Uterus (tissue), 4 donors: ENCODE data around the gene FOXM1. TPM values are rescaled to one million over a fixed set of nuclear protein-coding genes. Genes with fewer than 3 reads are reported as not detected.

Source experiments
- DNase-seq, 2 donors: peaks; one replicate each; pipeline ENCODE4 v3.0.0-alpha.2; 2019 to 2020
- H3K27ac ChIP-seq, 2 donors: fragments of 200-600 bp; sonication (generic); 1 replicate in 1 of 2; 2 replicates in 1 of 2; pipeline ENCODE4 v1.5.1; 2016 to 2018
- H3K27me3 ChIP-seq, 2 donors: fragments of 200-600 bp; sonication (generic); one replicate each; pipeline ENCODE4 v1.5.1; 2018 to 2019; ENCODE audit warnings: control low read depth in 1 of 2
- H3K36me3 ChIP-seq, 2 donors: fragments of 200-600 bp; sonication (generic); one replicate each; pipeline ENCODE4 v1.5.1; 2019; ENCODE audit warnings: control low read depth in 1 of 2
- H3K4me1 ChIP-seq, 2 donors: fragments of 200-600 bp; sonication (generic); one replicate each; pipeline ENCODE4 v1.5.1; 2018 to 2019; ENCODE audit warnings: control low read depth in 1 of 2
- H3K4me3 ChIP-seq, 2 donors: fragments of 200-600 bp; sonication (generic); 1 replicate in 1 of 2; 2 replicates in 1 of 2; pipeline ENCODE4 v1.5.1; 2018 to 2019; ENCODE audit warnings: mild to moderate bottlenecking in 1 of 2
- H3K9me3 ChIP-seq, 2 donors: fragments of 200-600 bp; sonication (generic); one replicate each; pipeline ENCODE4 v1.5.1; 2019; ENCODE audit warnings: control low read depth in 1 of 2
- POLR2A ChIP-seq, 2 donors: fragments of 450-650 bp; IDR thresholded peaks; one replicate each; pipeline ENCODE4 v1.6.1; 2016; ENCODE audit warnings: antibody characterized with exemption in 2 of 2, mild to moderate bottlenecking in 1 of 2, moderate library complexity in 1 of 2
- intact Hi-C: fragments of 100-400 bp; cut with DNase I; formaldehyde crosslinking; loops from one replicate; pipeline ENCODE4 v1.15.1; 2023; ENCODE audit warnings: low total_unique reads
- total RNA-seq, 4 donors: library from RNA; depleted of rRNA in 3 of 4; stranded (reverse); fragments of >200 nt in 3 of 4; gene quantifications; one replicate each; pipeline versions ENCODE4 v1.1.0 to v1.2.4, GENCODE V29; 2014 to 2023
- TF ChIP-seq, protein P1 (sequence below), 4 experiments: fragments of 200-600 bp in 2 of 4; fragments of 450-650 bp in 2 of 4; sonication (generic) in 2 of 4; IDR thresholded peaks; one replicate each; pipeline ENCODE4 v1.5.1; 2016 to 2019; ENCODE audit warnings: antibody characterized with exemption in 4 of 4, mild to moderate bottlenecking in 2 of 4, moderate library complexity in 1 of 4
- donor health status: DM: yes; HTN: yes; CAD: no.

Gene FOXM1
- total RNA-seq, 4 donors from 2014 or later: 9.6 TPM; not detected in 3

DNA sequence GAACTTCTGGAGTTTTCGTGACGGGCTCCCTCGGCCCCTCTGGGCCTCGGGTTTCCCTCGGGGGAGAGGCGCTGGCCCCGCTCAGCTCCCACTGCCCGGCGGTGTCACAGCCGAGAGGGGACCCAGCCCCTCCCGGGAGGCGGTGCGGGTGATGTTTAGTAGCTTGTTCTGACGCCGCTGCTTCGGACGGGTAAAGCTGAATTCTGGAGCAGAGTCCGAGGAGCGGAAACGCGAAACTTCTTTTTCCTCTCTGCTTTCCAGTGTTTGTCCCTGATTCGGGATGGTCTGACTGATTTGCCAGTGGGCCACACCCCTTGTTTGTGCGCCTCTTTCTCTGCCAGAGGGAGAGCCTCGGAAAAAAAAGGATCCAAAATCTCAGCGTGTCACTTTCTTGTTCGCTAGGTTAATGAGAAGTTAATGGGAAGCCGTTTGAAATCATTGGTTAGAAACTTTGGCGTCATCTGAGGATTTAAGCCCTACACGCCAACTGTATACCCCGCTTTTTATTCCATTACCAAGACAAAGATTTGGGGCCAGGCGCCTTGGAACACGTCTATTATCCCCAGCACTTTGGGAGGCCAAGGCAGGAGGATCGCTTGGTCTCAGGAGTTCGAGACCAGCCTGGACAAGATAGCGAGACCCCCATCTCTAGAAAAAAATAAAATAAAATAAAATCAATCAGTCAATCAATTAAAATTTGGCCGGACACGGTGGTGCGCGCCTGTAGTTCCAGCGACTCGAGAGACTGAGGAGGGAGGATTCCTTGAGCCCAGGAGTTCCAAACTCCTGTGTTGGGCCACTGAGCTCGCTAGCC, 14.5 kb upstream of the FOXM1 start:
- Histone ChIP-seq H3K27ac (peak overlapping the region; percentile 91 to 93), H3K36me3 (no peaks in the 10 kb centered on the region), H3K4me1 (peaks cover 0 to 4% of the 10 kb centered on the region in 2 donors), H3K27me3 (no peaks in the 10 kb centered on the region), H3K4me3 (peak overlapping the region; percentile 68 to 88), H3K9me3 (no peaks in the 10 kb centered on the region)
- intact Hi-C loops: no loop called here
- TF ChIP-seq POLR2A (IDR thresholded peaks at IDR 0.05): no peak
- TF ChIP-seq, protein P1, sequence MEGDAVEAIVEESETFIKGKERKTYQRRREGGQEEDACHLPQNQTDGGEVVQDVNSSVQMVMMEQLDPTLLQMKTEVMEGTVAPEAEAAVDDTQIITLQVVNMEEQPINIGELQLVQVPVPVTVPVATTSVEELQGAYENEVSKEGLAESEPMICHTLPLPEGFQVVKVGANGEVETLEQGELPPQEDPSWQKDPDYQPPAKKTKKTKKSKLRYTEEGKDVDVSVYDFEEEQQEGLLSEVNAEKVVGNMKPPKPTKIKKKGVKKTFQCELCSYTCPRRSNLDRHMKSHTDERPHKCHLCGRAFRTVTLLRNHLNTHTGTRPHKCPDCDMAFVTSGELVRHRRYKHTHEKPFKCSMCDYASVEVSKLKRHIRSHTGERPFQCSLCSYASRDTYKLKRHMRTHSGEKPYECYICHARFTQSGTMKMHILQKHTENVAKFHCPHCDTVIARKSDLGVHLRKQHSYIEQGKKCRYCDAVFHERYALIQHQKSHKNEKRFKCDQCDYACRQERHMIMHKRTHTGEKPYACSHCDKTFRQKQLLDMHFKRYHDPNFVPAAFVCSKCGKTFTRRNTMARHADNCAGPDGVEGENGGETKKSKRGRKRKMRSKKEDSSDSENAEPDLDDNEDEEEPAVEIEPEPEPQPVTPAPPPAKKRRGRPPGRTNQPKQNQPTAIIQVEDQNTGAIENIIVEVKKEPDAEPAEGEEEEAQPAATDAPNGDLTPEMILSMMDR (IDR thresholded peaks at IDR 0.05): no peak
- DNase-seq: peak; percentile 55 to 56

DNA sequence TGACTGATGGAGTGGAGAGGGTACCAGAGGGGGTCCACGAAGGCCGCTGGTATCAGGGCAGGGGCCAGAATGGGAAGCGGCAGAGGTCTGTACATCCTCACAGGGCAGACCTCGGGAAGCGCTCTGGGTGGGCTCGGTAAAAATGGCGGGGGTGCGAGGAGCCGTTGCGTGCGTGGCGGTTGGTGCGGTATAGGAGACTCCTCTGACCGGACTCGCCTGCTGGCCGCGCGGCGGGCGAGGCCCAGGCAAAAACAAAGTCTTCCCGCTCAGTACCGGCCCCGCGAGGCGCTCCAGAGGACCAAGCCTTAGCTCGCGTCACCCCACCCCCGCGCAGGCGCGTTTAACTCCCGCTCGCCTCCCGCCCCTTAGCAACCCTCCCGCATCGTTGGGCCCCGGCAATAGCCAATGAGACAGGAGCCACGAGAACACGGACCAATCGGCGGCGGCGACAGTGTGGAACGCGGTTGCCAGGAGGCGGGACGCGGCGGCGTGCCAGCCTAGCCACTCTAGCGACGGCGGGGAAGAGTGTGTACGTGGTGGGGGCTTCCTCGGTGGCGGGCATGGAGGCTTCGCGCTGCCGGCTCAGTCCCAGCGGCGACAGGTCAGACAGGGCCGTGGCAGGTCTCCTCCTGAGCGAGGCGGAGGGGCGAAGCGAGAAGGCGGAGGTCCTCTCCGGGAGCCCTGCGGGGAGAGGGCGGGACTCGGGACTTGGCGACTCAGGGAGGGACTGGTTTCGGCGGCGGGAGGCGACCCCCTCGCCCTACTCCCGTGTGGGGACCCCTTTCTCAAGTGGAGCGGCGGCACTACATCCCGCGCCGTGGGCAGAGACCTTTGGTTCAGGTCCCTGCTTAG, 13.6 kb upstream of the FOXM1 start, which contains the start of gene TULP3:
Gene TULP3 (plus strand): TSS at position 504 of the 852 bp plus-strand sequence. CDS start 57 bp downstream, at position 561.
- intact Hi-C loops: no loop called here
- Histone ChIP-seq H3K27ac (peak within 1 kb of the TSS; percentile 91 to 93), H3K4me1 (peaks cover 0 to 4% of the 10 kb centered on the region in 2 donors), H3K4me3 (peak within 1 kb of the TSS; percentile 68 to 88), H3K36me3 (no peaks in the 10 kb centered on the region), H3K9me3 (no peaks in the 10 kb centered on the region), H3K27me3 (no peaks in the 10 kb centered on the region)
- peak; percentile 99 for DNase-seq
- peak; percentile 92 to 98 for TF ChIP-seq POLR2A (IDR thresholded peaks at IDR 0.05)
- TF ChIP-seq, protein P1 (IDR thresholded peaks at IDR 0.05): peak in 2 of 4 experiments; percentile 2 to 13

DNA sequence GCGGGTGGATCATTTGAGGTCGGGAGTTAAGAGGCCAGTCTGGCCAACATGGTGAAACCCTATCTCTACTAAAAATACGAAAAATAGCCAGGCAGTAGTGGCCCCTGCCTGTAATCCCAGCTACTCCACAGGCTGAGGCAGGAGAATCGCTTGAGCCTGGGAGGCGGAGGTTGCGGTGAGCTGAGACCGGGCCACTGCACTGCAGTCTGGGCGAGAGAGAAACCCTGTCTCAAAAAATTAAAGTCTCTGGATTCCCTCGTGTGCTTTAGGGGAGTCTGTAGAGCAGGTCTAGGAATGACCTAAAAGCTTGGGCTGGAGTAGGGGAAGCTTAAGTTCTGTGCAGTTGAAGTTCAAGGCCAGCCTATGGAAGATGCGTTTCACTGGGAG, 13.0 kb upstream of the FOXM1 start:
- Histone ChIP-seq H3K4me3 (peak overlapping the region; percentile 68 to 88), H3K9me3 (no peaks in the 10 kb centered on the region), H3K27me3 (no peaks in the 10 kb centered on the region), H3K4me1 (peaks cover 0 to 4% of the 10 kb centered on the region in 2 donors), H3K36me3 (no peaks in the 10 kb centered on the region), H3K27ac (peak overlapping the region; percentile 91 to 93)
- DNase-seq: no peak
- TF ChIP-seq, protein P1 (IDR thresholded peaks at IDR 0.05): no peak
- TF ChIP-seq POLR2A (IDR thresholded peaks at IDR 0.05): no peak
- intact Hi-C loops: no loop called here

DNA sequence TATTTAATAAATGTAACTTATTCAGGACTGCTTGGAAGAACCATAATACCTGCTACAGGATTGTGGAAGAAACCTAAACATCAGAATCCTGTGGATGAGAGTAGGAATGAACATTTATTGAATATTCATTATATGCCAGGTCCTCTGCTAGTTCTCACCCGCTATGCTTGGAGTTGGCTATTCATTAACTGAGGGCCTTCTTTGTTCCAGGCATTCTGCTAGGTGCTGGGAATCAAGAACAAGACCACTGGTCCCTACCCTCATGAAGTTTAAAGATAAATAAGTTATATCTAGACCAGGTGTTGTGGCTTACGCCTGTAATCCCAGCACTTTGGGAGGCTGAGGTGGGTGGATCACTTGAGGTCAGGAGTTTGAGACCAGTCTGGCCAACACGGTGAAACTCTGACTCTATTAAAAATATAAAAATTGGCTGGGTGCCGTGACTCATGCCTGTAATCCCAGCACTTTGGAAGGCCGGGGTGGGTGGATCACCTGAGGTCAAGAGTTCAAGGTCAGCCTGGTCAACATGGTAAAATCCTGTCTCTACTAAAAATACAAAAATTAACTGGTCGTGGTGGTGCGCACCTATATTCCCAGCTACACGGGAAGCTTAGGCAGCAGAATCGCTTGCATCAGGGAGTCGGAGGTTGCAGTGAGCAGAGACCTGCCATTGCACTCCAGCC, 9.9 kb upstream of the FOXM1 start:
- DNase-seq: no peak
- TF ChIP-seq, protein P1 (IDR thresholded peaks at IDR 0.05): no peak
- TF ChIP-seq POLR2A (IDR thresholded peaks at IDR 0.05): no peak
- Histone ChIP-seq H3K27me3 (no peaks in the 10 kb centered on the region), H3K36me3 (no peaks in the 10 kb centered on the region), H3K9me3 (no peaks in the 10 kb centered on the region), H3K4me1 (no peaks in the 10 kb centered on the region), H3K27ac (no peak overlapping the region), H3K4me3 (no peak overlapping the region)
- intact Hi-C loops: no loop called here
